H1 (cell line): ENCODE data around the gene OSR1. TPM values are rescaled to one million over a fixed set of nuclear protein-coding genes. Genes with fewer than 3 reads are reported as not detected.

Experiments
- CBX8 ChIP-seq: fragments of 300-800, 300-1000 bp; sonication (generic); IDR thresholded peaks from 2 replicates; pipeline ENCODE4 v1.7.1; 2016; ENCODE audit warnings: low read depth, low read length, borderline replicate concordance
- CEBPB ChIP-seq: IDR thresholded peaks from 2 replicates; pipeline ENCODE4 v1.6.1; 2012; ENCODE audit warnings: low read depth, low read length
- EGR1 ChIP-seq: IDR thresholded peaks from 2 replicates; pipeline ENCODE4 v1.6.1; 2011; ENCODE audit warnings: low read depth, low read length, borderline replicate concordance
- FOSL1 ChIP-seq: IDR thresholded peaks from 2 replicates; pipeline ENCODE4 v1.6.1; 2011; ENCODE audit warnings: mild to moderate bottlenecking, low read depth, low read length, moderate library complexity; ENCODE audit not compliant: insufficient read depth
- polyA plus RNA-seq, 7 experiments: library from polyadenylated mRNA; depleted of rRNA in 3 of 7; stranded (reverse) in 5 of 7; unstranded in 2 of 7; fragments of >200 nt in 5 of 7; fragments of 200-250 nt in 2 of 7; gene quantifications; 1 replicate in 5 of 7; 2 replicates in 1 of 7; 4 replicates in 1 of 7; pipeline versions ENCODE4 v1.2.1 to v1.2.3, GENCODE V29; 2011 to 2013; ENCODE audit warnings: missing spikeins in 2 of 7, mixed read lengths in 2 of 7
- total RNA-seq: library from RNA; stranded (reverse); fragmentation: NEBNext Ultra II Directional; extraction: Animal tissue kit (Norgen Biotek cat#: 25700); gene quantifications from 2 replicates; pipeline ENCODE4 v1.2.1, GENCODE V29; 2021
- TF ChIP-seq, protein P1 (sequence below): fragments of 300-600 bp; sonication (generic); IDR thresholded peaks from 2 replicates; pipeline ENCODE4 v1.7.1; 2012; ENCODE audit warnings: low read length, moderate library complexity, mild to moderate bottlenecking, inconsistent platforms; ENCODE audit not compliant: insufficient replicate concordance

The OSR1 gene
- total and polyA plus RNA-seq, 2 of the 8 experiments (the other 6 are each of a cell fraction or from before 2014, with no cell fraction given): 0.05 to 0.22 TPM

GRCh38 chr2:19364014-19364413 is 5.6 kb upstream of the OSR1 start (continued):
- TF ChIP-seq, protein P1, sequence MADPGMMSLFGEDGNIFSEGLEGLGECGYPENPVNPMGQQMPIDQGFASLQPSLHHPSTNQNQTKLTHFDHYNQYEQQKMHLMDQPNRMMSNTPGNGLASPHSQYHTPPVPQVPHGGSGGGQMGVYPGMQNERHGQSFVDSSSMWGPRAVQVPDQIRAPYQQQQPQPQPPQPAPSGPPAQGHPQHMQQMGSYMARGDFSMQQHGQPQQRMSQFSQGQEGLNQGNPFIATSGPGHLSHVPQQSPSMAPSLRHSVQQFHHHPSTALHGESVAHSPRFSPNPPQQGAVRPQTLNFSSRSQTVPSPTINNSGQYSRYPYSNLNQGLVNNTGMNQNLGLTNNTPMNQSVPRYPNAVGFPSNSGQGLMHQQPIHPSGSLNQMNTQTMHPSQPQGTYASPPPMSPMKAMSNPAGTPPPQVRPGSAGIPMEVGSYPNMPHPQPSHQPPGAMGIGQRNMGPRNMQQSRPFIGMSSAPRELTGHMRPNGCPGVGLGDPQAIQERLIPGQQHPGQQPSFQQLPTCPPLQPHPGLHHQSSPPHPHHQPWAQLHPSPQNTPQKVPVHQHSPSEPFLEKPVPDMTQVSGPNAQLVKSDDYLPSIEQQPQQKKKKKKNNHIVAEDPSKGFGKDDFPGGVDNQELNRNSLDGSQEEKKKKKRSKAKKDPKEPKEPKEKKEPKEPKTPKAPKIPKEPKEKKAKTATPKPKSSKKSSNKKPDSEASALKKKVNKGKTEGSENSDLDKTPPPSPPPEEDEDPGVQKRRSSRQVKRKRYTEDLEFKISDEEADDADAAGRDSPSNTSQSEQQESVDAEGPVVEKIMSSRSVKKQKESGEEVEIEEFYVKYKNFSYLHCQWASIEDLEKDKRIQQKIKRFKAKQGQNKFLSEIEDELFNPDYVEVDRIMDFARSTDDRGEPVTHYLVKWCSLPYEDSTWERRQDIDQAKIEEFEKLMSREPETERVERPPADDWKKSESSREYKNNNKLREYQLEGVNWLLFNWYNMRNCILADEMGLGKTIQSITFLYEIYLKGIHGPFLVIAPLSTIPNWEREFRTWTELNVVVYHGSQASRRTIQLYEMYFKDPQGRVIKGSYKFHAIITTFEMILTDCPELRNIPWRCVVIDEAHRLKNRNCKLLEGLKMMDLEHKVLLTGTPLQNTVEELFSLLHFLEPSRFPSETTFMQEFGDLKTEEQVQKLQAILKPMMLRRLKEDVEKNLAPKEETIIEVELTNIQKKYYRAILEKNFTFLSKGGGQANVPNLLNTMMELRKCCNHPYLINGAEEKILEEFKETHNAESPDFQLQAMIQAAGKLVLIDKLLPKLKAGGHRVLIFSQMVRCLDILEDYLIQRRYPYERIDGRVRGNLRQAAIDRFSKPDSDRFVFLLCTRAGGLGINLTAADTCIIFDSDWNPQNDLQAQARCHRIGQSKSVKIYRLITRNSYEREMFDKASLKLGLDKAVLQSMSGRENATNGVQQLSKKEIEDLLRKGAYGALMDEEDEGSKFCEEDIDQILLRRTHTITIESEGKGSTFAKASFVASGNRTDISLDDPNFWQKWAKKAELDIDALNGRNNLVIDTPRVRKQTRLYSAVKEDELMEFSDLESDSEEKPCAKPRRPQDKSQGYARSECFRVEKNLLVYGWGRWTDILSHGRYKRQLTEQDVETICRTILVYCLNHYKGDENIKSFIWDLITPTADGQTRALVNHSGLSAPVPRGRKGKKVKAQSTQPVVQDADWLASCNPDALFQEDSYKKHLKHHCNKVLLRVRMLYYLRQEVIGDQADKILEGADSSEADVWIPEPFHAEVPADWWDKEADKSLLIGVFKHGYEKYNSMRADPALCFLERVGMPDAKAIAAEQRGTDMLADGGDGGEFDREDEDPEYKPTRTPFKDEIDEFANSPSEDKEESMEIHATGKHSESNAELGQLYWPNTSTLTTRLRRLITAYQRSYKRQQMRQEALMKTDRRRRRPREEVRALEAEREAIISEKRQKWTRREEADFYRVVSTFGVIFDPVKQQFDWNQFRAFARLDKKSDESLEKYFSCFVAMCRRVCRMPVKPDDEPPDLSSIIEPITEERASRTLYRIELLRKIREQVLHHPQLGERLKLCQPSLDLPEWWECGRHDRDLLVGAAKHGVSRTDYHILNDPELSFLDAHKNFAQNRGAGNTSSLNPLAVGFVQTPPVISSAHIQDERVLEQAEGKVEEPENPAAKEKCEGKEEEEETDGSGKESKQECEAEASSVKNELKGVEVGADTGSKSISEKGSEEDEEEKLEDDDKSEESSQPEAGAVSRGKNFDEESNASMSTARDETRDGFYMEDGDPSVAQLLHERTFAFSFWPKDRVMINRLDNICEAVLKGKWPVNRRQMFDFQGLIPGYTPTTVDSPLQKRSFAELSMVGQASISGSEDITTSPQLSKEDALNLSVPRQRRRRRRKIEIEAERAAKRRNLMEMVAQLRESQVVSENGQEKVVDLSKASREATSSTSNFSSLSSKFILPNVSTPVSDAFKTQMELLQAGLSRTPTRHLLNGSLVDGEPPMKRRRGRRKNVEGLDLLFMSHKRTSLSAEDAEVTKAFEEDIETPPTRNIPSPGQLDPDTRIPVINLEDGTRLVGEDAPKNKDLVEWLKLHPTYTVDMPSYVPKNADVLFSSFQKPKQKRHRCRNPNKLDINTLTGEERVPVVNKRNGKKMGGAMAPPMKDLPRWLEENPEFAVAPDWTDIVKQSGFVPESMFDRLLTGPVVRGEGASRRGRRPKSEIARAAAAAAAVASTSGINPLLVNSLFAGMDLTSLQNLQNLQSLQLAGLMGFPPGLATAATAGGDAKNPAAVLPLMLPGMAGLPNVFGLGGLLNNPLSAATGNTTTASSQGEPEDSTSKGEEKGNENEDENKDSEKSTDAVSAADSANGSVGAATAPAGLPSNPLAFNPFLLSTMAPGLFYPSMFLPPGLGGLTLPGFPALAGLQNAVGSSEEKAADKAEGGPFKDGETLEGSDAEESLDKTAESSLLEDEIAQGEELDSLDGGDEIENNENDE: no peak
- TF ChIP-seq FOSL1 (no peak), CBX8 (no peak), CEBPB (no peak), EGR1 (no peak)
